ENCODE data around the gene INTS2. TPM values are rescaled to one million over a fixed set of nuclear protein-coding genes. Genes with fewer than 3 reads are reported as not detected.

The INTS2 gene
- total RNA-seq, 1 experiment from 2014 or later: 20.8 TPM

DNA sequence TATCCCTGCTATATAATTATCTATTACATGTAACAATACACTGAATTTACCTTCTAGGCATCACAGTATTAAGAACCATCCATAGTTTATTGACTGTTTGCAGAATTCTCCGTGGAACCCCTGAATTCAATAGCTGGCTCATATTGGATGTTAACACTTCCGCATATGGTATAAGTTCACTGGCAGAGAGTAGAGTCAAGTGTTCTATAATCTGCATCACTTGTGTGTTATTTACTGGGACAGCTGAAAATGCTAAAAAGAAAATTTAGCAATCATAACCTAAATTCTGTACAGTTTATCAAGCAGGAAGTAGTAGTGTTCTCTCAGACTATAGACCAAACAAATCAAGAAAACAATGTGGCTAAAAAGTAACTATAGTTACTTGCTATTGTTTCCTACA lies 49.9 kb downstream of the INTS2 start:
- H3K14ac ChIP-seq (ENCODE audit: insufficient read depth, low read length): no peak overlapping the region
- H3K9me3 ChIP-seq (ENCODE audit: control insufficient read depth, low read depth, low read length): no peaks in the 10 kb centered on the region

More for the DNA sequence above, 49.9 kb downstream of the INTS2 start:
- no peak overlapping the region for H3K27ac ChIP-seq (ENCODE audit: insufficient read length, low read depth, low read length)
- Mint-ChIP-seq H3K9me3 (no peaks in the 10 kb centered on the region), H3K4me1 (no peaks in the 10 kb centered on the region), H3K27ac (no peak overlapping the region), H3K27me3 (ENCODE audit: low read depth) (no peaks in the 10 kb centered on the region), H3K36me3 (ENCODE audit: insufficient read depth in 1 of 3, low read depth in 3 of 3) (peaks cover 0 to 38% (median 30%) of the 10 kb centered on the region in 3 experiments; a peak in 6 of 7 replicates), H3K4me3 (no peak overlapping the region)
- no peak for DNase-seq
- H3K79me2 ChIP-seq (ENCODE audit: insufficient read depth, low read length): no peaks in the 10 kb centered on the region
- no peak overlapping the region for H3T11ph ChIP-seq (ENCODE audit: low read length)
- H3K27me3 ChIP-seq (ENCODE audit: insufficient read depth, low read length): no peaks in the 10 kb centered on the region
- H4K91ac ChIP-seq (ENCODE audit: insufficient read length, low read depth, low read length): no peak overlapping the region
- no peaks in the 10 kb centered on the region for H3K4me1 ChIP-seq (ENCODE audit: insufficient read depth, low read length)
- no peak overlapping the region for H4K8ac ChIP-seq (replicated peaks; ENCODE audit: insufficient read length, low read depth, low read length)
- no peak overlapping the region for H2BK20ac ChIP-seq (ENCODE audit: low read depth, low read length, poor library complexity, severe bottlenecking)
- no peak overlapping the region for H2AFZ ChIP-seq (ENCODE audit: low read length)
- H3K9ac ChIP-seq (ENCODE audit: extremely low read depth, insufficient read length, low read length): no peak overlapping the region
- TF ChIP-seq, protein P1, sequence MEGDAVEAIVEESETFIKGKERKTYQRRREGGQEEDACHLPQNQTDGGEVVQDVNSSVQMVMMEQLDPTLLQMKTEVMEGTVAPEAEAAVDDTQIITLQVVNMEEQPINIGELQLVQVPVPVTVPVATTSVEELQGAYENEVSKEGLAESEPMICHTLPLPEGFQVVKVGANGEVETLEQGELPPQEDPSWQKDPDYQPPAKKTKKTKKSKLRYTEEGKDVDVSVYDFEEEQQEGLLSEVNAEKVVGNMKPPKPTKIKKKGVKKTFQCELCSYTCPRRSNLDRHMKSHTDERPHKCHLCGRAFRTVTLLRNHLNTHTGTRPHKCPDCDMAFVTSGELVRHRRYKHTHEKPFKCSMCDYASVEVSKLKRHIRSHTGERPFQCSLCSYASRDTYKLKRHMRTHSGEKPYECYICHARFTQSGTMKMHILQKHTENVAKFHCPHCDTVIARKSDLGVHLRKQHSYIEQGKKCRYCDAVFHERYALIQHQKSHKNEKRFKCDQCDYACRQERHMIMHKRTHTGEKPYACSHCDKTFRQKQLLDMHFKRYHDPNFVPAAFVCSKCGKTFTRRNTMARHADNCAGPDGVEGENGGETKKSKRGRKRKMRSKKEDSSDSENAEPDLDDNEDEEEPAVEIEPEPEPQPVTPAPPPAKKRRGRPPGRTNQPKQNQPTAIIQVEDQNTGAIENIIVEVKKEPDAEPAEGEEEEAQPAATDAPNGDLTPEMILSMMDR (conservative IDR thresholded peaks at IDR 0.05): no peak
- no peak overlapping the region for H3K4ac ChIP-seq (ENCODE audit: low read depth, low read length)
- no peak overlapping the region for H3K4me2 ChIP-seq (ENCODE audit: insufficient read depth, insufficient read length, low read length)
- no CpG with 5 or more reads among the region's 2 CpGs for WGBS (ENCODE audit: extremely low coverage, insufficient read length, low lambda C conversion rate)
- no peak overlapping the region for H2BK12ac ChIP-seq (ENCODE audit: insufficient read length, low read depth, low read length)
- H4K5ac ChIP-seq (ENCODE audit: insufficient read length, low read depth, low read length): no peak overlapping the region
- H3K79me1 ChIP-seq (ENCODE audit: insufficient read depth, low read depth, low read length, poor library complexity, severe bottlenecking): no peaks in the 10 kb centered on the region
- no peak overlapping the region for H2BK15ac ChIP-seq (ENCODE audit: low read depth, low read length)
- H2BK120ac ChIP-seq (ENCODE audit: low read depth, low read length, poor library complexity, severe bottlenecking): no peak overlapping the region
- no peaks in the 10 kb centered on the region for H3K23me2 ChIP-seq (ENCODE audit: insufficient read length, low read depth, low read length, poor library complexity, severe bottlenecking)
- H3K23ac ChIP-seq (ENCODE audit: insufficient read length, low read depth, low read length): no peak overlapping the region
- no peak overlapping the region for H2BK5ac ChIP-seq (ENCODE audit: insufficient read length, low read length)
- H3K18ac ChIP-seq (ENCODE audit: insufficient read length, low read depth, low read length): no peak overlapping the region
- no peak overlapping the region for H2AK5ac ChIP-seq (ENCODE audit: insufficient read length, low read length)
- no peaks in the 10 kb centered on the region for H4K20me1 ChIP-seq (ENCODE audit: control insufficient read depth, insufficient read depth, insufficient read length)
- H3K56ac ChIP-seq (ENCODE audit: insufficient read length, low read depth, low read length): no peak overlapping the region
